Activated CD8-positive, alpha-beta memory T cell treated with anti-CD3 and anti-CD28 coated beads for 36 hours (primary cell): ENCODE measurements around the gene XPO1. TPM values are rescaled to one million over a fixed set of nuclear protein-coding genes. Genes with fewer than 3 reads are reported as not detected.

ENCODE experiments used
- CTCF ChIA-PET: fragments of 350-600 bp; sonication (Branson Sonifier 250); formaldehyde crosslinking; loops from one replicate; lab custom pipeline; 2021; ENCODE audit warnings: antibody characterized with exemption; lab: Charles Lee
- POLR2A ChIA-PET: fragments of 350-600 bp; sonication (Branson Sonifier 250); formaldehyde crosslinking; loops from one replicate; lab custom pipeline; 2021; ENCODE audit warnings: antibody characterized with exemption; lab: Charles Lee
- total RNA-seq, 2 experiments: library from RNA; stranded (reverse); gene quantifications; one replicate each; pipeline ENCODE4 v1.2.3, GENCODE V29; 2021

The XPO1 gene
- total RNA-seq, 2 experiments from 2014 or later = 219 to 223 TPM

GRCh38 chr2:61451178-61451577 lies 87.0 kb downstream of the XPO1 start:
- ChIA-PET CTCF (interaction anchor here (0.7 kb wide), 1 partner anchor 192 kb away, joined by 3 read pairs; no protein-coding TSS in a partner anchor), POLR2A (no interaction called here)

DNA sequence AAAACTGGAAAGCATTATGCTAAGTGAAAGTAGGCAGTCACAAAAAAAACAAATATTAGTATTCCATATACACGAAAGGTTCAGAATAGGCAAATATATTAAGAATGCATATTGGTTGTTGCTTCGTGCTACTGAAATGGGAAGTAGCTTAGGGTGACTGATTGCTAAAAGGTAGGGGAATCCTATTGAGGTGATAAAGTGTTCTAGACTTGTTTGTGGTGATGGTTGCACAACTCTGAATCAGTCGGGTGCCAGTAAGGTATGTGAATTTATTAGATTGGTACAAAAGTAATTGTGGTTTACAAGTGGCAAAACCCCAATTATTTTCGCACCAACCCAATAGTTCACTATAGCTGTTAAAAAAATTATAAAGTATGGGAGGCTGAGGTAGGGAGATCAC lies 88.0 kb downstream of the XPO1 start:
- ChIA-PET CTCF (interaction anchor here (1.0 kb wide), 1 partner anchor 24 kb away, joined by 4 read pairs; no protein-coding TSS in a partner anchor), POLR2A (interaction anchor here (0.5 kb wide), 1 partner anchor 205 kb away, joined by 4 read pairs; no protein-coding TSS in a partner anchor)

DNA sequence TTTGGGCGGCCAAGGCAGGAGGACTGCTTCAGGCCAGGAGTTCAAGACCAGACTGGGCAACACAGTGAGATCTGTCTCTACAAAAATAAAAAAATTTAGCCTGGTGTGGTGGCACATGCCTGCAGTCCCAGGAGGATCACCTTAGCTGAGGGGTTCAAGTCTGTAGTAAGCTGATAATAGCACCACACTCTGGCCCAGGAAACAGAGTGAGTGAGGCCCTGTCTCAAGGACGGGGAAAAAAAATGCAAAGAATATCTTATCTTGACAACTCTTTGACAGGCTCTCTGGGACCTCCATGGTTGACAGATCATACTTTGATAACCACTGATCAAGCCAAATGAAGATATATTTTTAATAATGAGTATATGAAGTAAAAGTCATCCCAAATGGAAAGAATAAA lies 89.9 kb downstream of the XPO1 start:
- ChIA-PET CTCF (no interaction called here), POLR2A (no interaction called here)

- ChIA-PET POLR2A (interaction anchor here (0.7 kb wide), 1 partner anchor 459 kb away, joined by 4 read pairs; no protein-coding TSS in a partner anchor), CTCF (interaction anchor here (0.5 to 1.3 kb wide), 3 partner anchors 11 to 322 kb away, joined by 3 read pairs; no protein-coding TSS in a partner anchor)
Measured at GRCh38 chr2:61446971-61447370, 91.2 kb downstream of the XPO1 start.

DNA sequence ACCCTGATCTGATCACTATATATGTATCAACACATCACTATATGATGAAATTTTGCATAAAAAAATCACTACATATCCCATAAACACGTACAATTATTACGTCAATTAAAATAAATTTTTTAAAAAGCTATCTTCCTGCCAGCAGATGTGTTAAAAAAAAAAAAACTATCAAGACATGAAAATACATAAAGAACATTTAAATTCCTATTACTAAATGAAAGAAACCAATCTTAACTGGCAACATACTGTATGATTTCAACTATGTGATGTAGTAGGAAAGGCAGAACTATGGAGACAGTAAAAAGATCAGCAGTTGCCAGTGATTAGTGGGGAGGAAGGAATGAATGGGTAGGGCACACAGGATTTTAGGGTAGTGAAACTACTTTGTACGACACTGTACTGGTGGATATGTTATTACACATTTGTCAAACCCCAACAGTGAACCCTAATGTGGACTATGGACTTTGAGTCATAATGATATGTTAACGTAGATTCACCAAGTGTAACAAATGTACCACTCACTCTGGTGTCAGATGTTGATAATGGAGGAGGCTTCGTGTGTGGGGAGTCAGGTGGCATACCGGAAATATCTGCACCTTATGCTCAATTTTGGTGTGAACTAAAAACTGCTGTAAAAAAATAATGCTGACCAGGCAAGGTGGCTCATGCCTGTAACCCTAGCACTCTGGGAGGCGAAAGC lies 94.7 kb downstream of the XPO1 start:
- ChIA-PET CTCF (no interaction called here), POLR2A (interaction anchor here (0.7 kb wide), 1 partner anchor 10 kb away, joined by 3 read pairs; no protein-coding TSS in a partner anchor)

DNA sequence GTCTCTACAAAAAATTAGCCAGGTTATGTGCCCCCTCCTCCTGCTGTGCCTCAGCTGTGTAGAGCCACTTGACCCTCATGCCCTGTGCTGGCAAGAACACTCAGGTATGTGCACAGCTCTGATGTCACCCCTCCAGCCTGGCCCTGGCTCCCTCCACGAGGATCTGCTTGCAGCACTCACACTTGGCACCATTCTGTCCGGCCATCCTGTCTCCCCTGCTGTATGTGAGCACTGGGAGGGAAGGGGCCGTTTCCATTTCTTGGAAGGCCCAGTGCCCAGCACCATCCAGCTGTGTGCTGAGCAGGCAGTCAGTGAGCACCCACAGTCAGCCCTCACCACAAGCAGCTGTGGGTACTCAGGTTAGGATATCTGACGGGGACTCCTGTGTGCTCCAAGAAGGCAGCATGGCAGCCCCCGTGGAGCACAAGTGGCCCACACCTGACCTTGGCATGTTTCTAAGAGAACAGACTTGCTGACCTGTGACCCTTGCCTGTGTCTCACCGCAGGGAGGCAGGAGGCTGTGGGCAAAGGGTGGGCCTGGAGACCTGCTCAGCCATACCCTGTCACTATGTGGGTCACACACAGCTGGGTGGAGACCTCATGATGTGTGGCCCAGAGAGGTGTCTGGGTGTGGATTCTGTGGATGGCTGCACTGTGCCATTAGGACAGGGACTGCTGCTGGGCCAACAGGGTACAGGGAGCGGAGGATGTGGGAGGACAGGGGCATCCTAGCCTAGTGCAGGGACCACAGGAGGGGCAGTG lies 98.7 kb downstream of the XPO1 start:
- ChIA-PET CTCF (interaction anchor here (0.8 kb wide), 1 partner anchor 9 kb away, joined by 3 read pairs; no protein-coding TSS in a partner anchor), POLR2A (no interaction called here)

- CTCF ChIA-PET = interaction anchor here (0.8 kb wide), 1 partner anchor 8 kb away, joined by 3 read pairs; no protein-coding TSS in a partner anchor
- POLR2A ChIA-PET = no interaction called here
Measured at GRCh38 chr2:61438670-61439069, 99.5 kb downstream of the XPO1 start.

DNA sequence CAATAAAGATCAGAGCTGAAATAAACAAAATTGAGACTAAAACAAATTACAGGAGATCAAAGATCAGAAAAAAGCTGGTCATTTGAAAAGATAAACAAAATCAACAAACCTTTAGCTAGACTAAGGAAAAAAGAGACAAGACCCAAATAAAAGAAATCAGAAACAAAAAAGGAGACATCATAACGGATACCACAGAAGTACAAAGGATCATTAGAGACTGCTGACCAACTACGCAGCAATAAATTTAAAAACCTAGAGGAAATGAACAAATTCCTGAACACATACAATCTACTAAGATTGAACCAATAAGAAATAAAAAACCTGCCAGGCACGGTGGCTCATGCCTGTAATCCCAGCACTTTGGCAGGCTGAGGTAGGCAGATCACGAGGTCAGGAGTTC lies 101.0 kb downstream of the XPO1 start:
- POLR2A ChIA-PET = no interaction called here

DNA sequence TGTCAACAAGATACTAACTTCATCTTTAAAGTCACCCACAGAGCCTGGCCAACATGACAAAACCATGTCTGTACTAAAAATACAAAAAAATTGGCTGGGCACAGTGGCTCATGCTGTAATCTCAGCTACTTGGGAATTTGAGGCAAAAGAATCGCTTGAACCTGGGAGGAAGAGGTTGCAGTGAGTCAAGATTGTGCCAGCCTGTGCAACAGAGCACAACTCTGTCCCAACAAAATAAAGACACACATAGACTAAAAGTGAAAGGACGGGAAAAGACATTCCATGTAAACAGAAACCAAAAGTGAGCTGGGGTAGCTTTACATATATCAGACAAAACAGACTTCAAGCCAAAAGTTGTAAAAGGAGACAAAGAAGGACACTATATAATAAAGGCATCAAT lies 102.1 kb downstream of the XPO1 start:
- POLR2A ChIA-PET = no interaction called here
- CTCF ChIA-PET = interaction anchor here (0.8 to 1.7 kb wide), 3 partner anchors 10 to 17 kb away, joined by 3 to 7 read pairs (median 4); no protein-coding TSS in a partner anchor

More for the DNA sequence above, 101.0 kb downstream of the XPO1 start:
- CTCF ChIA-PET = interaction anchor here (1.0 kb wide), 1 partner anchor 18 kb away, joined by 4 read pairs; no protein-coding TSS in a partner anchor

DNA sequence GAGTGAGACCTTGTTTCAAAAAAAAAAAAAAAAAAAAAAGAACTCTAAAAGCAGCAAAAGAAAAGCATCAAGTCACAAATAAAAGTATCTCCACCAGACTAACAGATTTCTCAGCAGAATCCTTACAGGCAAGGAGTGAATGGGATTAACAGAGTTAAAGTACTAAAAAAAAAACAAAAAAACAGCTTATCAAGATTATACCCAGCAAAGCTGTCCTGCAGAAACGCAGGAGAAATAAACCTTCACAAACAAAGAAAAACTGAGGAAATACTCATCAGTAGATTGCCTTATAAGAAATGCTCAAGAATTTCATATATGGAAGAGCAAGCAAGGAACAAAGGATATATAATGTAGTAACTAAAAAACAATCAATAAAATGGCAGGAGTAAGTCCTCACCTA lies 102.9 kb downstream of the XPO1 start:
- POLR2A ChIA-PET = interaction anchor here (0.6 kb wide), 1 partner anchor 34 kb away, joined by 8 read pairs; no protein-coding TSS in a partner anchor
- CTCF ChIA-PET = interaction anchor here (1.7 kb wide), 1 partner anchor 9 kb away, joined by 7 read pairs; no protein-coding TSS in a partner anchor

GRCh38 chr2:61434314-61434713 lies 103.8 kb downstream of the XPO1 start:
- CTCF ChIA-PET = interaction anchor here (0.8 kb wide), 1 partner anchor 61 kb away, joined by 3 read pairs; no protein-coding TSS in a partner anchor
- POLR2A ChIA-PET = interaction anchor here (0.5 kb wide), 1 partner anchor 9 kb away, joined by 3 read pairs; no protein-coding TSS in a partner anchor

- ChIA-PET CTCF (interaction anchor here (0.8 kb wide), 1 partner anchor 62 kb away, joined by 3 read pairs; no protein-coding TSS in a partner anchor), POLR2A (interaction anchor here (0.5 kb wide), 1 partner anchor 10 kb away, joined by 3 read pairs; no protein-coding TSS in a partner anchor)
Measured at GRCh38 chr2:61433606-61434005, 104.5 kb downstream of the XPO1 start.

DNA sequence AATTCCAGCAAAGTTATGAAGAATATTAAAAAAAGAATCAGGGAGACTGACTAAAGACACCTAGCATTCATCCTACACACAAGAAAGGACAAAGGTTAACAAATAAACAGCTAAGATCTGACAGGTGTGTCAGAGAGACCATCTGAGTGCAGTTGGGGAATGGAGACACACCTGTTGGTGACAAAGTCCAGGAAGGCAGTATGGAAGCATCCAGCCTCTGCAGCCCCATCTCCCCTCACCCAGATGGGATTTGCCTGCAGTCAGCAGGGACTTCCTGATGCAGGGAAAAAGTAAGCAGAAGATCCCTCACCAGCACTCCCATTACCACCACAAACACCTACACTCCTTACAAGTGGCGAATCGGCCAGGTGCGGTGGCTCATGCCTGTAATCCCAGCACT lies 105.2 kb downstream of the XPO1 start:
- CTCF ChIA-PET = interaction anchor here (0.6 kb wide), 1 partner anchor 44 kb away, joined by 4 read pairs; no protein-coding TSS in a partner anchor
- POLR2A ChIA-PET = interaction anchor here (0.5 kb wide), 1 partner anchor 26 kb away, joined by 6 read pairs; no protein-coding TSS in a partner anchor

GRCh38 chr2:61431345-61431744 lies 106.8 kb downstream of the XPO1 start:
- ChIA-PET POLR2A (interaction anchor here (0.6 to 1.2 kb wide), 2 partner anchors 9 to 29 kb away, joined by 3 read pairs; no protein-coding TSS in a partner anchor), CTCF (interaction anchor here (1.2 kb wide), 1 partner anchor 7 kb away, joined by 3 read pairs; no protein-coding TSS in a partner anchor)

Other genes starting within 250 kb of the XPO1 start
- 10 to 100 TPM; 67.8 to 72.1 TPM for gene USP34, start 67.3 kb downstream of the XPO1 start, total RNA-seq